GM19193 (cell line): ENCODE data around the gene DPPA3.

Experiments used
- POLR2A ChIP-seq: IDR thresholded peaks from 4 replicates; pipeline ENCODE4 v1.6.1; 2011; ENCODE audit not compliant: insufficient read depth, insufficient read length; ENCODE audit errors: extremely low read depth

DPPA3 gene

DNA sequence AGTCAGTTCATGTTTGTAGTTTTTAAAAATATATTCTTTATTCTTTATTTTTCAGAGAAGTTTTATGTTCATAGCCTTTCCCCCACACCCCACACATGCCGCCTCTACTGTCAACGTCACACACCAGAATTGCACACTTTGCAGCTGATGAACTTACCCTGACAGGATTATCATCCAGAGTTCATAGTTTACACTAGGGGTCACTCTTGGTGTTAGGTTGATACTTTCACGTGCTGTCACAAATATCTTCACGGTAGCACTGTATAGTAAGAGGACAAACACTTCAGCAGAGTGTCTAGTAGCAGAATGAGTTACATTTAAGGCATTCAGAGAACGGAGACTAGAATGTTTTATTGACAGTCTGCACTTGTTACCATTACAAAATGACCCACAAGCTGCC lies 5.1 kb downstream of the DPPA3 start:
- no peak for TF ChIP-seq POLR2A

- no peak for TF ChIP-seq POLR2A
Observed at GRCh38 chr12:7719946-7720730, 8.9 kb downstream of the DPPA3 start.

DNA sequence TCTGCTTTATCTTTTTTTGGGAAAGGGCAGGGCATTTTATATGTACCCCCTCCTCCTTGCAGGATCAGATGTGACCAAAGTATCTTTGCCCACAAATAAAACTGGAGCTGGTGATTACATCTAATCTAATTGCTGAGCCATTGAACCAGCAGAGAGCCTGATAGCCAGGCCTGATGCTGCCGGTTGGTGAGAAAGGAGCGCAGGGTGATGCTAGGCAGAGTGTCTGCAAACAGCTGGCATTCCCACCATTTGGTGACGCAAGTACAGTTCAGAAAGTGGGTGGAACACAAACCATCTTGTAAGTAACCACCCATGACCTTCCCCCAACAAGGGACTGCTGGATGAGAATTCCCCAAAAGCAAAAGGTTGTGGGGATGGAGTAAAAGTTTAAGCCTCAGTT lies 12.7 kb downstream of the DPPA3 start:
- TF ChIP-seq POLR2A = no peak

DNA sequence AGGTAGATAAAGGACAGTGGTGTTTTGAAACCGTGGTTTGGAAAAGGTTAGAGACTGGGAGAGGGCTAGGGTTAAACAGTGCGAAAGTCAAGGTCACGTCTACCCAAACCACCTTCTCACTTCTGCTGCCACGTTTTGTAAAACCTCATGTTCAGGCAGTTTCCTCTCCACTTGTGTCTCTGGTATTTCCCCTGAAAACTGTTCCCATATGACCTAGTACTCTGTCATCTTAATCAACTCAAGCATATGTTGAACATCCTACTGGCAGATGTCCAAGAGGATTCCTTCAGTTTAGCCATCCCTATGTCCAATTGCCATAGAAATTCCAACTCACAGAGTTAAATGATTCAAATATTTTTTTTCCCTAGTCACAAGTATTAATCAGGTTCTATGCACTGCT lies 18.5 kb downstream of the DPPA3 start:
- no peak for TF ChIP-seq POLR2A

DNA sequence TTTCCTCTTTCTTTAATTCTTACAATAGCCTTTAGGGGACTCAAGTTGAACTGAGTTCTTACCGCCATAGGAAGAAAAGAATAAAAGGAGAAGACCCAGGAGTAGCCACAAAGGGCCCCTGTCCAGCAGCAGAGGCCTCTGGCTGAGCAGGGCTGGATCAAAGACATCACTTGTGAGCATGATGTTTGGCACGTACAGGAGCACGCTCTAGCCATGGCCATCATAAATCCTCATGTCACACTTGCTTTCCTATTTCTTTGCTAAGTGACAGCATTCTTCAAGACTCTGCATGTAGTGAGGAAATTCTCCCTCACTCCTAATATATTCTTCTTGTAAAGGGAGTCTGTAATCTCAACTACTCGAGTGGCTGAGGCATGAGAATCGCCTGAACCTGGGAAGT lies 20.3 kb downstream of the DPPA3 start:
- no peak for TF ChIP-seq POLR2A

DNA sequence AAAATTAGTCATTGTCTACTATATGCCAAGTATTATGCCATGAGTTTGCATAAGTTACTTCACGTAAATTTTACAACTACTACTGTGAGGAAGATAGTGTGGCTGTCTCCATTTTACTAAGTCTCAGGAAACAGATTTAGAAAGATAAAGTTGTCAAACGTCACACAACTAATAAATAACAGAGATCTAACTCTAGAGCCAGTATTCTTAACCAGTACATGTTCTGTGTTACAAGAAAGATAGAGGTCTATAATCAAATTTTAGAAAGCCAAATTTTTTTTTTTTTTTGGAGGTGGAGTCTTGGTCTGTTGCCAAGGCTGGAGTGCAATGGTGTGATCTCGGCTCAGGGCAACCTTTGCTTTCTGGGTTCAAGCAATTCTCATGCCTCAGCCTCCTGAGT lies 21.8 kb downstream of the DPPA3 start:
- TF ChIP-seq POLR2A = no peak

DNA sequence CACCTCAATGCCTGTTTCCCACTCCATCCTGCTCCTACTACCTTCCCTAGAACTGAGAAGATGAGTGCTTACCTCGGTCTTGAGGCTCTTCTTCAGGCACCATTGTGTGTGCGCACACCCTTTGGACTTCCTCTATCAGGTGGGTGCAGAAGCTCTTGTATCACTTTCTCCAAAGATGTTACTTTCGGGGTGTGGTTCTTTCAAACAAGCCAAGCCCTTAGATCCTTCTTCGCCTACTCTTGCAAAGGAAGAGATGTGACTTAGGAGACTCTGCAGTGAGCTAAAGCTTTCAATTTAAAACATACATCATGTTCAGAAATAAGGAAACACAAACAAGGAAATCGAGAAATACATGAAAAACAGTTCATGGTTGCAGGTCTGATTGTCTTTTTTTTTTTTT lies 36.0 kb downstream of the DPPA3 start, which contains the start of gene CLEC4C:
Gene CLEC4C, minus strand, starts transcription at position 130 of the 400 bp plus-strand sequence. Its CDS starts 27 bp downstream, at position 103.
- peak; percentile 30 for TF ChIP-seq POLR2A

GRCh38 chr12:7748852-7749251 lies 37.6 kb downstream of the DPPA3 start:
- TF ChIP-seq POLR2A = no peak

- TF ChIP-seq POLR2A = no peak
Observed at GRCh38 chr12:7749442-7749841, 38.2 kb downstream of the DPPA3 start.

- TF ChIP-seq POLR2A = no peak
Observed at GRCh38 chr12:7750350-7750749, 39.1 kb downstream of the DPPA3 start.

GRCh38 chr12:7751394-7751793 lies 40.2 kb downstream of the DPPA3 start:
- TF ChIP-seq POLR2A = no peak

- TF ChIP-seq POLR2A = no peak
Observed at GRCh38 chr12:7756993-7757392, 45.8 kb downstream of the DPPA3 start.

- TF ChIP-seq POLR2A = no peak
Observed at GRCh38 chr12:7758766-7759140, 47.5 kb downstream of the DPPA3 start.
